Mesenchymal stem cell (in vitro differentiated cells and primary cell): Measurements from ENCODE around the gene SLAMF8.

Experiments
- DNase-seq: peaks from one replicate; pipeline ENCODE4 v3.0.0-alpha.2; 2013
- H2AFZ ChIP-seq: one replicate; pipeline ENCODE4 v1.6.1; 2013; ENCODE audit warnings: low read depth, mild to moderate bottlenecking, control low read depth, inconsistent platforms, low read length, moderate library complexity
- H2AK5ac ChIP-seq: 2 replicates; pipeline ENCODE4 v1.6.1; 2013; ENCODE audit warnings: low read length, moderate library complexity, mild to moderate bottlenecking, inconsistent platforms; ENCODE audit not compliant: severe bottlenecking
- H2BK120ac ChIP-seq: one replicate; pipeline ENCODE4 v1.6.1; 2013; ENCODE audit warnings: low read depth, mild to moderate bottlenecking, inconsistent platforms, low read length, moderate library complexity
- H2BK12ac ChIP-seq, 2 experiments: one replicate each; pipeline ENCODE4 v1.6.1; 2013; ENCODE audit warnings: inconsistent platforms in 2 of 2, low read length in 2 of 2, mild to moderate bottlenecking in 2 of 2, moderate library complexity in 2 of 2, control low read depth in 1 of 2
- H2BK15ac ChIP-seq: one replicate; pipeline ENCODE4 v1.6.1; 2013; ENCODE audit warnings: mild to moderate bottlenecking, low read depth, inconsistent platforms; ENCODE audit not compliant: poor library complexity, severe bottlenecking
- H2BK5ac ChIP-seq: 2 replicates; pipeline ENCODE4 v1.6.1; 2013; ENCODE audit warnings: low read depth, mild to moderate bottlenecking, low read length, control low read depth, inconsistent platforms; ENCODE audit not compliant: poor library complexity, severe bottlenecking
- H3K14ac ChIP-seq, 2 experiments: one replicate each; pipeline ENCODE4 v1.6.1; 2013; ENCODE audit warnings: inconsistent platforms in 2 of 2, low read length in 2 of 2, control low read depth in 1 of 2, mild to moderate bottlenecking in 1 of 2, moderate library complexity in 1 of 2
- H3K18ac ChIP-seq, 2 experiments: one replicate each; pipeline ENCODE4 v1.6.1; 2013; ENCODE audit warnings: inconsistent platforms in 2 of 2, low read length in 2 of 2, control low read depth in 1 of 2, low read depth in 1 of 2, mild to moderate bottlenecking in 1 of 2
- H3K23ac ChIP-seq, 2 experiments: one replicate each; pipeline ENCODE4 v1.6.1; 2013; ENCODE audit warnings: inconsistent platforms in 2 of 2, low read length in 2 of 2, mild to moderate bottlenecking in 2 of 2, moderate library complexity in 2 of 2, control low read depth in 1 of 2
- H3K27ac ChIP-seq: 2 replicates; pipeline ENCODE4 v1.5.1; 2013; ENCODE audit warnings: mild to moderate bottlenecking, moderate library complexity, low read length, control low read depth, inconsistent platforms; ENCODE audit not compliant: poor library complexity, severe bottlenecking
- H3K27me3 ChIP-seq, 2 experiments: 2 replicates each; pipeline versions ENCODE4 v1.6.1 to v1.7.0; 2013; ENCODE audit warnings: low read length in 2 of 2, mild to moderate bottlenecking in 2 of 2, moderate library complexity in 2 of 2, control low read depth in 1 of 2, inconsistent platforms in 1 of 2; ENCODE audit not compliant: control insufficient read depth in 1 of 2, insufficient read depth in 1 of 2
- H3K36me3 ChIP-seq, 2 experiments: 2 replicates each; pipeline versions ENCODE4 v1.6.1 to v1.7.0; 2013; ENCODE audit warnings: low read length in 2 of 2, control low read depth in 1 of 2, inconsistent platforms in 1 of 2, low read depth in 1 of 2, mild to moderate bottlenecking in 1 of 2; ENCODE audit not compliant: insufficient read depth in 2 of 2, control insufficient read depth in 1 of 2
- H3K4ac ChIP-seq, 2 experiments: one replicate each; pipeline ENCODE4 v1.6.1; 2013; ENCODE audit warnings: inconsistent platforms in 2 of 2, low read length in 2 of 2, mild to moderate bottlenecking in 2 of 2, moderate library complexity in 2 of 2, control low read depth in 1 of 2, low read depth in 1 of 2
- H3K4me1 ChIP-seq: 2 replicates; pipeline ENCODE4 v1.6.1; 2013; ENCODE audit warnings: low read depth, low read length, control low read depth; ENCODE audit not compliant: control insufficient read depth, insufficient read depth
- H3K4me2 ChIP-seq: 2 replicates; pipeline ENCODE4 v1.6.1; 2013; ENCODE audit warnings: low read length, mild to moderate bottlenecking, inconsistent platforms; ENCODE audit not compliant: poor library complexity, severe bottlenecking
- H3K4me3 ChIP-seq, 2 experiments: 2 replicates each; pipeline versions ENCODE4 v1.5.1 to v1.7.0; 2013; ENCODE audit warnings: low read length in 2 of 2, mild to moderate bottlenecking in 2 of 2, control low read depth in 1 of 2, low read depth in 1 of 2; ENCODE audit not compliant: insufficient read depth in 1 of 2
- H3K79me1 ChIP-seq: replicated peaks from 2 replicates; pipeline ENCODE4 v1.6.1; 2013; ENCODE audit warnings: mild to moderate bottlenecking, control low read depth, low read length, inconsistent platforms; ENCODE audit not compliant: poor library complexity, severe bottlenecking
- H3K9ac ChIP-seq: 2 replicates; pipeline ENCODE4 v1.7.0; 2013; ENCODE audit warnings: mild to moderate bottlenecking, low read length, moderate library complexity
- H3K9me3 ChIP-seq: 2 replicates; pipeline ENCODE4 v1.7.0; 2013; ENCODE audit warnings: mild to moderate bottlenecking, low read length; ENCODE audit not compliant: control insufficient read depth
- H4K8ac ChIP-seq: one replicate; pipeline ENCODE4 v1.6.1; 2013; ENCODE audit warnings: inconsistent platforms, mild to moderate bottlenecking, low read length, moderate library complexity
- H4K91ac ChIP-seq: one replicate; pipeline ENCODE4 v1.6.1; 2013; ENCODE audit warnings: mild to moderate bottlenecking, low read length, inconsistent platforms
- WGBS: methylation state at CpG from one replicate; pipeline ENCODE4 v1.1.7; 2013; ENCODE audit warnings: mixed read lengths; 5-methylcytosine and 5-hydroxymethylcytosine counted together

The SLAMF8 gene

DNA sequence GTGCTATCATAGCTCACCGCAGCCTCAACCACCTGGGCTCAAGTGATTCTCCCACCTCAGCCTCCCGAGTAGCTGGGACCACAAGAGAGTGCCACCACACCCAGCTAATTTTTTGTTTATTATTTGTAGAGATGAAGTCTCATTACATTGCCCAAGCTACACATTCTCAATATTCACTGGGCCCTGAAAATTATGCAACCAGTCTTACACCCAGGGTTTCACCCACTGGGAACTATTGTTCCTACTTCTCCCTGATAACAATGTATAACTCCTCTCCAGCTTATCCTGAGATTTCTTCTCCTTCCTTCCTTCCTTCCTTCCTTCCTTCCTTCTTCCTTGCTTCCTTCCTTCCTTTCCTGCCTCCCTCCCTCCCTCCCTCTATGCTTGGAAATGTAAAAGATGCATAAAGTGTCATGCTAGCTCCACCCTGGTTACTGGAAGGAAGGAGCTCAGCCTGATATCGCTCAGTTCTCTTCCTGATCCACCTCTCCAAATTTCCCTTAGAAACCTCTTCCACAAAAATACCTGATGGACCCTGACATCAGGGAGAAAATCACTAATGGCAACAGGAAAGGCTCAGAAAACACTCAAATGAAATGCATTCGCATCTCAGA, 47.0 kb downstream of the SLAMF8 start:
- Histone ChIP-seq H2AK5ac (no peak overlapping the region), H2AFZ (no peak overlapping the region), H3K4me2 (no peak overlapping the region), H3K79me1 (no peaks in the 10 kb centered on the region), H2BK12ac (no peak overlapping the region), H4K8ac (no peak overlapping the region), H3K23ac (no peak overlapping the region), H3K4me1 (peaks cover 12% of the 10 kb centered on the region), H3K4ac (no peak overlapping the region), H3K9me3 (no peaks in the 10 kb centered on the region), H3K36me3 (peaks cover 0 to 6% of the 10 kb centered on the region in 2 experiments), H3K9ac (no peak overlapping the region), H3K18ac (no peak overlapping the region), H3K4me3 (no peak overlapping the region), H3K27ac (no peak overlapping the region), H4K91ac (no peak overlapping the region), H3K14ac (no peak overlapping the region), H2BK120ac (no peak overlapping the region), H2BK5ac (no peak overlapping the region), H3K27me3 (no peaks in the 10 kb centered on the region), H2BK15ac (no peak overlapping the region)
- DNase-seq, result no peak
- 94% methylated on average over 3 of the region's 4 CpGs for WGBS

DNA sequence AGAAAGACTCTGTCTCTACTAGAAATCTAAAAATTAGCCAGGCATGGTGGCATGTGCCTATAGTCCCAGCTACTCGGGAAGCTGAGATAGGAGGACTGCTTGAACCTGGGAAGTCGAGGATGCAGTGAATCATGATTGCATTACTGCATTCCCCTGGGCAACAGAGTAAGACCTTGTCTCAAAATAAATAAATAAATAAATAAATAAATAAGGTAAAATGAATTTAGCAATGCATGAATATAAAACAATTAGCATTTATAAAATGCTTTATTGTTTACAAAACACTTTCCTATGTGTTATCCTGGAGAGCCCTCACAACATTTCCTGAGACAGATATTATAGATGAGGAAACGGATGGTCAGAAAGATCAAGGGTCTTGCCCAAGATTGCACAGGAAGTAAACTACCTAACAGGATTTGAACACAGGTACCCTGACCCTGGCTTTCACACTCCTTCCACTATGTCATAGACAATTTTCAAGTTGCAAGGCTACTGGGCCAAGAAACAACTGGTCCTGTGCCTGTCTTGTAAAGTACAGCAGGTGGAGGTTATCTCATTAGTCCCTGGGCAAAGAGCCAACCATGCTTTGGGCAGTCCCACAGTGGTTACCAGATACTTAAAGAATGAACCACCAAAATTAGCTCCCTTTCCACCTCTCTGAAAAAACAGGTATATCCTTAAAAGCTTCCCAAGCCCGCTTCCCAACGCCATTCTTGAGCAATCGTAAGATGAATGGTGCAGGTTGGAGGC, 51.2 kb downstream of the SLAMF8 start:
- Histone ChIP-seq H3K27ac (no peak overlapping the region), H3K9ac (no peak overlapping the region), H2BK120ac (no peak overlapping the region), H3K79me1 (no peaks in the 10 kb centered on the region), H3K4me2 (no peak overlapping the region), H2AK5ac (no peak overlapping the region), H3K14ac (no peak overlapping the region), H3K36me3 (peaks cover 0 to 4% of the 10 kb centered on the region in 2 experiments), H3K18ac (no peak overlapping the region), H3K23ac (no peak overlapping the region), H3K4me1 (peaks cover 11% of the 10 kb centered on the region), H4K91ac (no peak overlapping the region), H3K4ac (no peak overlapping the region), H2AFZ (no peak overlapping the region), H3K27me3 (no peaks in the 10 kb centered on the region), H3K9me3 (no peaks in the 10 kb centered on the region), H3K4me3 (no peak overlapping the region), H2BK15ac (no peak overlapping the region), H4K8ac (no peak overlapping the region), H2BK12ac (no peak overlapping the region), H2BK5ac (no peak overlapping the region)
- 95% methylated on average over 5 of the region's 6 CpGs for WGBS
- no peak for DNase-seq

DNA sequence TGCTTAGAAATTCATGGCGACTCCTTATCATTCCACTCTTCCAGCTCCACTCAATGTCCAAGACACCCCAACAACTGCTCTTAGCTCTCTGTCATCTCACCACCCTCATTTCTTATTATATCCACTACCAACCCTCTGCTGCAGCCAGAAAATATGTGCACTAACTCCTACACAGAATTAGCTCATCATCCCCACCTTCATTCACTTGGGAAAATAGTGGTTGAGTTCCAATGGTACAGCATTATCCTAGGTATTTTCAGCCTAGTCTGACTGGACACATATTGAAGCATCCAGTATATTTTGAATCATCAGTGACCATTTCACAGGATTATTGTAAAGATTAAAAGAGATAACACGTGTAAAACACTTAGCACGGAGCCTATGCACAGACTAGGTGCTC, 52.5 kb downstream of the SLAMF8 start:
- Histone ChIP-seq H2AFZ (no peak overlapping the region), H3K23ac (no peak overlapping the region), H3K27me3 (no peaks in the 10 kb centered on the region), H4K8ac (no peak overlapping the region), H3K4ac (no peak overlapping the region), H3K9me3 (no peaks in the 10 kb centered on the region), H3K4me3 (no peak overlapping the region), H3K79me1 (no peaks in the 10 kb centered on the region), H2BK12ac (no peak overlapping the region), H3K4me1 (peaks cover 10% of the 10 kb centered on the region), H2BK120ac (no peak overlapping the region), H3K27ac (no peak overlapping the region), H2BK15ac (no peak overlapping the region), H3K18ac (no peak overlapping the region), H3K4me2 (no peak overlapping the region), H3K14ac (no peak overlapping the region), H4K91ac (no peak overlapping the region), H2AK5ac (no peak overlapping the region), H3K9ac (no peak overlapping the region), H3K36me3 (no peaks in the 10 kb centered on the region), H2BK5ac (no peak overlapping the region)
- DNase-seq, result no peak
- WGBS, result 100% methylated on average over 1 of the region's 3 CpGs

DNA sequence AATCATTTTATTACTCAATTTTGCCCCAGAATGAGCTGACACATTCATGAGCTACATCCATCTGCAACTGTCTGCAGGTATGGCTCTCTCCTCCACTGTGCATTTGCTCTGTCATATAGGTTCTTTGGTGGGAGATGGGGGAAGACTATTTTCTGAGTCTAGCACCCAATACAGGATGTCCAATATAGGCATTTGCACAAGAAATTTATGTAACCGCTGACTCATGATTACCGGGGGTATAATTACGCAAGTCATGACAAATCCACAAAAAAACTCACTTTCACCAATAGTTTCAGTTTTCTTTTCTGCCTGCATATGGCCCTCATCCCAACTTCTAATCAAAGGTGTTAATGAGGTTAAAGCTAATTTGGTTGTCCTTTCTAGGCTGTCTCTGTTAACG, 53.3 kb downstream of the SLAMF8 start:
- Histone ChIP-seq H3K36me3 (no peaks in the 10 kb centered on the region), H3K27me3 (no peaks in the 10 kb centered on the region), H3K4me2 (no peak overlapping the region), H3K9me3 (no peaks in the 10 kb centered on the region), H2AK5ac (no peak overlapping the region), H2BK120ac (no peak overlapping the region), H2BK5ac (no peak overlapping the region), H2BK12ac (no peak overlapping the region), H4K8ac (no peak overlapping the region), H3K27ac (no peak overlapping the region), H2BK15ac (no peak overlapping the region), H3K4me1 (peaks cover 10% of the 10 kb centered on the region), H3K23ac (no peak overlapping the region), H4K91ac (no peak overlapping the region), H3K4me3 (no peak overlapping the region), H3K18ac (no peak overlapping the region), H3K14ac (no peak overlapping the region), H2AFZ (no peak overlapping the region), H3K9ac (no peak overlapping the region), H3K4ac (no peak overlapping the region), H3K79me1 (no peaks in the 10 kb centered on the region)
- peak; percentile 76 for DNase-seq
- 57% methylated on average over 4 of the region's 4 CpGs for WGBS
